Astrocyte (in vitro differentiated cells and primary cell): Measurements from ENCODE around the gene ATP2C1.

Experiments
- EZH2 ChIP-seq: IDR thresholded peaks from 2 replicates; pipeline ENCODE4 v1.6.1; 2012; ENCODE audit warnings: mild to moderate bottlenecking, low read length, inconsistent platforms; ENCODE audit not compliant: insufficient read depth
- TF ChIP-seq, protein P1 (sequence below): IDR thresholded peaks from 2 replicates; pipeline ENCODE4 v1.5.1; 2011; ENCODE audit warnings: low read depth, mild to moderate bottlenecking, inconsistent platforms, low read length, moderate library complexity; ENCODE audit not compliant: insufficient read depth

DNA sequence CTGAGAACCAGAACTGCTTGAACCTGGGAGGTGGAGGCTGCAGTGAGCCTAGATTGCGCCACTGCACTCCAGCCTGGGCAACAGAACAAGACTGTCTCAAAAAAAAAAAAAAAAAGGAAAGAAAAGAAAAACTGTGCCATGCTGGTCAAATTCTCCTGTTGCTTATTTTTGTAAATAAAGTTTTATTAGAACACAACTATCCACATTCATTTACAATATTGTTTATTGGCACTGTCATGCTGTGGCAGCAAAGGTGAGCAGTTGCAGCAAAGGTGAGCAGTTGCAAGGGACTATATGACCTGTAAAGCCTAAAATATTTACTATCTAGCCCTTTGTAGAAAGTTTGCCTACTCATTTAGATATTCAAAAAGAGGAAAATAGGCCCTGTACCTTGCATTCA lies 114.4 kb downstream of the ATP2C1 start:
- TF ChIP-seq, protein P1, sequence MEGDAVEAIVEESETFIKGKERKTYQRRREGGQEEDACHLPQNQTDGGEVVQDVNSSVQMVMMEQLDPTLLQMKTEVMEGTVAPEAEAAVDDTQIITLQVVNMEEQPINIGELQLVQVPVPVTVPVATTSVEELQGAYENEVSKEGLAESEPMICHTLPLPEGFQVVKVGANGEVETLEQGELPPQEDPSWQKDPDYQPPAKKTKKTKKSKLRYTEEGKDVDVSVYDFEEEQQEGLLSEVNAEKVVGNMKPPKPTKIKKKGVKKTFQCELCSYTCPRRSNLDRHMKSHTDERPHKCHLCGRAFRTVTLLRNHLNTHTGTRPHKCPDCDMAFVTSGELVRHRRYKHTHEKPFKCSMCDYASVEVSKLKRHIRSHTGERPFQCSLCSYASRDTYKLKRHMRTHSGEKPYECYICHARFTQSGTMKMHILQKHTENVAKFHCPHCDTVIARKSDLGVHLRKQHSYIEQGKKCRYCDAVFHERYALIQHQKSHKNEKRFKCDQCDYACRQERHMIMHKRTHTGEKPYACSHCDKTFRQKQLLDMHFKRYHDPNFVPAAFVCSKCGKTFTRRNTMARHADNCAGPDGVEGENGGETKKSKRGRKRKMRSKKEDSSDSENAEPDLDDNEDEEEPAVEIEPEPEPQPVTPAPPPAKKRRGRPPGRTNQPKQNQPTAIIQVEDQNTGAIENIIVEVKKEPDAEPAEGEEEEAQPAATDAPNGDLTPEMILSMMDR: no peak
- TF ChIP-seq EZH2: no peak
